Left hindlimb (tissue), 1 donor: ENCODE measurements around the gene HCFC2.
A peak's percentile ranks its signal among the peaks of the same experiment; 100 is the strongest.
"Not testable (repeated sequence)": the region's sequence is repeated elsewhere in the genome, so short reads cannot be mapped to it uniquely, and the experiment has no call there.

Experiments used
- DNase-seq: peaks from one replicate; pipeline ENCODE4 v3.0.0-alpha.2; 2018

Gene HCFC2

GRCh38 chr12:104064031-104064841, at the start of gene HCFC2:
TSS of gene HCFC2 (plus strand) at chr12:104064531. CDS start at chr12:104064561, 30 bp downstream.
- peak; percentile 96 for DNase-seq

GRCh38 chr12:104021862-104022261, 42.5 kb upstream of the HCFC2 start:
- DNase-seq, result not testable (repeated sequence)

GRCh38 chr12:104022786-104023185, 41.5 kb upstream of the HCFC2 start:
- DNase-seq, result no peak

- no peak for DNase-seq
These were observed 40.6 kb upstream of the HCFC2 start for GRCh38 chr12:104023710-104024109.

- no peak for DNase-seq
These were observed 40.0 kb upstream of the HCFC2 start for GRCh38 chr12:104024348-104024747.

GRCh38 chr12:104025771-104026170, 38.6 kb upstream of the HCFC2 start:
- no peak for DNase-seq

GRCh38 chr12:104026841-104027599, 37.3 kb upstream of the HCFC2 start:
- no peak for DNase-seq

- not testable (repeated sequence) for DNase-seq
These were observed 33.7 kb upstream of the HCFC2 start for GRCh38 chr12:104030596-104030995.

- DNase-seq, result not testable (repeated sequence)
These were observed 28.2 kb upstream of the HCFC2 start for GRCh38 chr12:104036143-104036542.

- DNase-seq, result not testable (repeated sequence)
These were observed 24.6 kb upstream of the HCFC2 start for GRCh38 chr12:104039769-104040168.

GRCh38 chr12:104042580-104042979, 21.8 kb upstream of the HCFC2 start:
- DNase-seq, result no peak

- no peak for DNase-seq
These were observed 20.2 kb upstream of the HCFC2 start for GRCh38 chr12:104044158-104044557.

- DNase-seq, result no peak
These were observed 18.0 kb upstream of the HCFC2 start for GRCh38 chr12:104046306-104046705.

GRCh38 chr12:104048162-104048561, 16.2 kb upstream of the HCFC2 start:
- DNase-seq, result no peak

- no peak for DNase-seq
These were observed 15.5 kb upstream of the HCFC2 start for GRCh38 chr12:104048811-104049210.

GRCh38 chr12:104049278-104049902, 14.9 kb upstream of the HCFC2 start:
- DNase-seq, result no peak

GRCh38 chr12:104049903-104050356, 14.4 kb upstream of the HCFC2 start, which contains the start of gene GLT8D2:
TSS of gene GLT8D2 (minus strand) at chr12:104050187. CDS start at chr12:104019648, 30,539 bp downstream.
- peak; percentile 90 for DNase-seq

GRCh38 chr12:104050436-104050835, 13.9 kb upstream of the HCFC2 start:
- no peak for DNase-seq

GRCh38 chr12:104054681-104055346, 9.5 kb upstream of the HCFC2 start:
- no peak for DNase-seq

- DNase-seq, result peak; percentile 70
These were observed 8.5 kb upstream of the HCFC2 start for GRCh38 chr12:104055686-104056388.

- no peak for DNase-seq
These were observed 7.8 kb upstream of the HCFC2 start for GRCh38 chr12:104056419-104056972.

- no peak for DNase-seq
These were observed 6.5 kb upstream of the HCFC2 start for GRCh38 chr12:104057771-104058197.
